Parathyroid adenoma (tissue), 2 donors: ENCODE data around the gene TOM1.

Experiments
- H2AFZ ChIP-seq: fragments of 300-600 bp; sonication (generic); one replicate; pipeline ENCODE4 v1.7.0; 2017; ENCODE audit warnings: antibody characterized with exemption, mild to moderate bottlenecking
- H3K27ac ChIP-seq: fragments of 300-600 bp; sonication (generic); one replicate; pipeline ENCODE4 v1.7.0; 2017
- H3K27me3 ChIP-seq: fragments of 300-600 bp; sonication (generic); one replicate; pipeline ENCODE4 v1.7.0; 2017; ENCODE audit warnings: low read length; ENCODE audit not compliant: control insufficient read depth, insufficient read depth
- H3K36me3 ChIP-seq: fragments of 300-600 bp; sonication (generic); one replicate; pipeline ENCODE4 v1.7.0; 2017; ENCODE audit warnings: low read length; ENCODE audit not compliant: control insufficient read depth, insufficient read depth
- H3K4me1 ChIP-seq: fragments of 300-600 bp; sonication (generic); one replicate; pipeline ENCODE4 v1.7.0; 2017; ENCODE audit warnings: control low read depth
- H3K4me2 ChIP-seq: fragments of 300-600 bp; sonication (generic); one replicate; pipeline ENCODE4 v1.7.0; 2017; ENCODE audit warnings: low read length
- H3K4me3 ChIP-seq: fragments of 300-600 bp; sonication (generic); one replicate; pipeline ENCODE4 v1.7.0; 2017; ENCODE audit warnings: low read depth, low read length
- H3K79me2 ChIP-seq: fragments of 300-600 bp; sonication (generic); one replicate; pipeline ENCODE4 v1.7.0; 2017; ENCODE audit warnings: control low read depth
- H3K9ac ChIP-seq: fragments of 300-600 bp; sonication (generic); one replicate; pipeline ENCODE4 v1.7.0; 2017; ENCODE audit warnings: mild to moderate bottlenecking
- H3K9me3 ChIP-seq: fragments of 300-600 bp; sonication (generic); one replicate; pipeline ENCODE4 v1.7.0; 2017; ENCODE audit warnings: low read length; ENCODE audit not compliant: control insufficient read depth
- TF ChIP-seq, protein P1 (sequence below): fragments of 300-600 bp; sonication (generic); IDR thresholded peaks from one replicate; pipeline ENCODE4 v1.7.0; 2017; ENCODE audit warnings: antibody characterized with exemption, mild to moderate bottlenecking
- donor health status: primary hyperparathyroidism.

TOM1 gene

GRCh38 chr22:35292786-35293185, 6.9 kb upstream of the TOM1 start:
- no peak overlapping the region for H3K4me3 ChIP-seq
- no peaks in the 10 kb centered on the region for H3K9me3 ChIP-seq
- no peak overlapping the region for H3K27ac ChIP-seq
- no peak overlapping the region for H2AFZ ChIP-seq
- no peaks in the 10 kb centered on the region for H3K4me1 ChIP-seq
- TF ChIP-seq, protein P1, sequence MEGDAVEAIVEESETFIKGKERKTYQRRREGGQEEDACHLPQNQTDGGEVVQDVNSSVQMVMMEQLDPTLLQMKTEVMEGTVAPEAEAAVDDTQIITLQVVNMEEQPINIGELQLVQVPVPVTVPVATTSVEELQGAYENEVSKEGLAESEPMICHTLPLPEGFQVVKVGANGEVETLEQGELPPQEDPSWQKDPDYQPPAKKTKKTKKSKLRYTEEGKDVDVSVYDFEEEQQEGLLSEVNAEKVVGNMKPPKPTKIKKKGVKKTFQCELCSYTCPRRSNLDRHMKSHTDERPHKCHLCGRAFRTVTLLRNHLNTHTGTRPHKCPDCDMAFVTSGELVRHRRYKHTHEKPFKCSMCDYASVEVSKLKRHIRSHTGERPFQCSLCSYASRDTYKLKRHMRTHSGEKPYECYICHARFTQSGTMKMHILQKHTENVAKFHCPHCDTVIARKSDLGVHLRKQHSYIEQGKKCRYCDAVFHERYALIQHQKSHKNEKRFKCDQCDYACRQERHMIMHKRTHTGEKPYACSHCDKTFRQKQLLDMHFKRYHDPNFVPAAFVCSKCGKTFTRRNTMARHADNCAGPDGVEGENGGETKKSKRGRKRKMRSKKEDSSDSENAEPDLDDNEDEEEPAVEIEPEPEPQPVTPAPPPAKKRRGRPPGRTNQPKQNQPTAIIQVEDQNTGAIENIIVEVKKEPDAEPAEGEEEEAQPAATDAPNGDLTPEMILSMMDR, result no peak
- no peaks in the 10 kb centered on the region for H3K27me3 ChIP-seq
- H3K4me2 ChIP-seq, result no peak overlapping the region
- no peak overlapping the region for H3K9ac ChIP-seq
- no peaks in the 10 kb centered on the region for H3K79me2 ChIP-seq
- no peaks in the 10 kb centered on the region for H3K36me3 ChIP-seq

GRCh38 chr22:35296051-35296450, 3.6 kb upstream of the TOM1 start:
- TF ChIP-seq, protein P1, result no peak
- H3K4me1 ChIP-seq, result no peaks in the 10 kb centered on the region
- H3K9ac ChIP-seq, result no peak overlapping the region
- H3K36me3 ChIP-seq, result no peaks in the 10 kb centered on the region
- H3K4me3 ChIP-seq, result no peak overlapping the region
- no peak overlapping the region for H3K4me2 ChIP-seq
- H2AFZ ChIP-seq, result no peak overlapping the region
- H3K27ac ChIP-seq, result no peak overlapping the region
- H3K79me2 ChIP-seq, result no peaks in the 10 kb centered on the region
- H3K9me3 ChIP-seq, result no peaks in the 10 kb centered on the region
- H3K27me3 ChIP-seq, result no peaks in the 10 kb centered on the region

DNA sequence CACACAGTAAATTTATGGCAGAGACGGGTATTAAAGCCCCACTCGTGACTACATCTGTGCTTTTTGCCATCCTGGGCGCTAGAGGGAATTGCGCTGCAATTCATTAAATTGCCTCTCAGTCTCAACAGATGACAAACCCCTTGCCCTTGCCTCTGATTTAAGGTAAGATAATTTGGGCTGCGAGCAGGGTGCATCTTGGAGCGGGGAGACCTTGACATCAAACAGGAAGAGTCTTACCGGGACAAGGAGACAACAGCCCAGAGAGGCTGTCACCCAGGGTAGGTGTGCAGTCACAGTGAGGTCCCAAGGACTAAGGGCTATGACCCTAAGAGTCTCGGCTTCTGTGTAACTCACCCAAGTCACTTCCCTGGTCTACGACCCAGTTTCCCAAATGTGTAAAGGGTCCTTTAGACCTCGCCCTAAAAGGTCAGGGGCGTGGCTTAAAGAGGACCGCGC, 449 bp upstream of the TOM1 start:
- Histone ChIP-seq H3K27ac (peak overlapping the region; percentile 93), H3K4me1 (no peaks in the 10 kb centered on the region), H2AFZ (peak overlapping the region; percentile 91), H3K36me3 (no peaks in the 10 kb centered on the region), H3K9me3 (no peaks in the 10 kb centered on the region), H3K4me2 (peak overlapping the region; percentile 75), H3K27me3 (no peaks in the 10 kb centered on the region), H3K9ac (no peak overlapping the region), H3K79me2 (peaks cover 15% of the 10 kb centered on the region), H3K4me3 (peak overlapping the region; percentile 98)
- TF ChIP-seq, protein P1, result peak; percentile 22

GRCh38 chr22:35301372-35301874, 1.7 kb downstream of the TOM1 start:
- Histone ChIP-seq H3K4me1 (no peaks in the 10 kb centered on the region), H3K9ac (no peak overlapping the region), H2AFZ (no peak overlapping the region), H3K9me3 (no peaks in the 10 kb centered on the region), H3K4me2 (no peak overlapping the region), H3K79me2 (peaks cover 26% of the 10 kb centered on the region), H3K27me3 (no peaks in the 10 kb centered on the region), H3K27ac (peak overlapping the region; percentile 93), H3K36me3 (no peaks in the 10 kb centered on the region), H3K4me3 (no peak overlapping the region)
- TF ChIP-seq, protein P1, result no peak

DNA sequence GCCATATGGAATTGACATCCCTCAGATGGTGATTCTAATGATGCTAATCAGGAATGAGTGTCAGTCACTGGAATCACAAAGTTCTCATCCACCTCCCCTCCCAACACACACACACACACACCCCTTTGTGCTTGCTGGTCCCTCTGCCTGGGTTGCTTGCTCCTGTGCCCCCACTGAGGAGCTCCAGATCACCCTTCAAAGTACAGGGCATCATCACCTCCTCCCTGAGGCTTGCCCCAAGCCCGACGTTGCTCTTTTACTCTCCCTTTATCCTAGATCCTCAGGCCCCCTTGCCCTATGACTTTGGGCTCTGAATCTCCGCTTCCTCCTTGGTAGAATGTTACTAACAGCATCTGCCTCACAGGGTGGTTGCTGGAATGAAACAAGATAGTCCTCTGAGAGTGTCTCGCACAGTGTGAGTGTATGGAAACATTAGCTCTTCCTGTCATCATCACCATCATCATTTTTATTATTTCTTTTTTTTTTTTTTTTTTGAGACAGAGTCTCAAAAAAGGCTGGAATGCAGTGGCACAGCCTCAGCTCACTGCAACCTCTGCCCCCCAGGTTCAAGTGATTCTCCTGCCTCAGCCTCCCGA, 3.4 kb downstream of the TOM1 start:
- Histone ChIP-seq H3K9ac (no peak overlapping the region), H3K4me3 (no peak overlapping the region), H3K27me3 (no peaks in the 10 kb centered on the region), H2AFZ (no peak overlapping the region), H3K79me2 (peaks cover 42% of the 10 kb centered on the region), H3K4me1 (no peaks in the 10 kb centered on the region), H3K27ac (no peak overlapping the region), H3K4me2 (no peak overlapping the region), H3K9me3 (no peaks in the 10 kb centered on the region), H3K36me3 (no peaks in the 10 kb centered on the region)
- TF ChIP-seq, protein P1, result no peak
